Ishikawa (cell line): ENCODE measurements around the gene SAMD9L.

Experiments used
- EP300 ChIP-seq: IDR thresholded peaks from 2 replicates; pipeline ENCODE4 v1.6.1; 2012; ENCODE audit warnings: borderline replicate concordance
- TAF1 ChIP-seq: IDR thresholded peaks from 2 replicates; pipeline ENCODE4 v1.6.1; 2012; ENCODE audit warnings: low read depth, mild to moderate bottlenecking
- TCF12 ChIP-seq: IDR thresholded peaks from 2 replicates; pipeline ENCODE4 v1.6.1; 2012; ENCODE audit warnings: low read depth

DNA sequence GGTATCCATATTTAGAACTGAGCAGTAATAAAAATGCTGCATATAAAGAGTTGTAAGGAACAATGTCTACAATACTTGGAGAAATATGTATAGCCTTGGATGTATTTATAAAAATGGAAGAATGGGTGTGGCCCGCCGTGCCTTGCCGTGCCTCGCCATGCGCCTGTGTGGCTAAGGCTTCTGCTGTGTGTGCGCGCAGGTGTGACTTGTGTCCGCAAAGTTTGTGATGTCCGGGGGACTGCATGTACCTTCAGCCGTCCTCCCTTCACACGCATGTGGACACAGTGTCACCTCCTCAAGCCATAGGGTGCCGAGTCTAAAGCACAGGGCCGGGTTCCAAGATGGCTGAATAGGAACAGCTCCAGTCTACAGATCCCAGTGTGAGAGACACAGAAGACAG, 40.2 kb downstream of the SAMD9L start:
- no peak for TF ChIP-seq TCF12
- no peak for TF ChIP-seq EP300
- no peak for TF ChIP-seq TAF1
